Karpas-422 (cell line): ENCODE data around the gene FRZB. TPM values are rescaled to one million over a fixed set of nuclear protein-coding genes. Genes with fewer than 3 reads are reported as not detected.

Source experiments
- DNase-seq: peaks from one replicate; pipeline ENCODE4 v3.0.0-alpha.2; 2015
- H2AFZ ChIP-seq: fragments of 200-600 bp; sonication (generic); 2 replicates; pipeline ENCODE4 v1.6.1; 2014; ENCODE audit warnings: antibody characterized with exemption, low read length, mixed read lengths
- H3K27ac ChIP-seq: fragments of 200-600 bp; sonication (generic); 2 replicates; pipeline ENCODE4 v1.5.1; 2014; ENCODE audit warnings: mild to moderate bottlenecking, low read length, moderate library complexity
- H3K27me3 ChIP-seq: fragments of 200-600 bp; sonication (generic); 2 replicates; pipeline ENCODE4 v1.6.1; 2014; ENCODE audit warnings: low read length, mixed read lengths
- H3K36me3 ChIP-seq: fragments of 200-600 bp; sonication (generic); 2 replicates; pipeline ENCODE4 v1.6.1; 2014; ENCODE audit warnings: low read length, mixed read lengths; ENCODE audit not compliant: insufficient read depth
- H3K4me1 ChIP-seq: fragments of 200-600 bp; sonication (generic); 2 replicates; pipeline ENCODE4 v1.6.1; 2014; ENCODE audit warnings: mild to moderate bottlenecking, low read length, mixed read lengths
- H3K4me2 ChIP-seq: fragments of 200-600 bp; sonication (generic); 2 replicates; pipeline ENCODE4 v1.6.1; 2014; ENCODE audit warnings: low read length, low read depth, mild to moderate bottlenecking; ENCODE audit not compliant: poor library complexity, severe bottlenecking
- H3K4me3 ChIP-seq: fragments of 200-600 bp; sonication (generic); 2 replicates; pipeline ENCODE4 v1.5.1; 2014; ENCODE audit warnings: mild to moderate bottlenecking, antibody characterized with exemption, low read length, mixed read lengths
- H3K79me2 ChIP-seq: fragments of 200-600 bp; sonication (generic); 2 replicates; pipeline ENCODE4 v1.6.1; 2014; ENCODE audit warnings: mild to moderate bottlenecking, low read length, mixed read lengths
- H3K9ac ChIP-seq: fragments of 200-600 bp; sonication (generic); 2 replicates; pipeline ENCODE4 v1.6.0; 2014; ENCODE audit warnings: low read length
- H3K9me2 ChIP-seq: fragments of 200-600 bp; sonication (generic), shearing (Covaris generic); replicated peaks from 2 replicates; pipeline ENCODE4 v1.6.0; 2014; ENCODE audit warnings: mild to moderate bottlenecking, low read length, moderate library complexity; ENCODE audit not compliant: insufficient read depth
- H3K9me3 ChIP-seq: fragments of 300-700, 200-600 bp; sonication (generic); 2 replicates; pipeline ENCODE4 v1.6.1; 2014; ENCODE audit warnings: low read length, mixed read lengths
- H4K20me1 ChIP-seq: fragments of 200-600 bp; sonication (generic); 2 replicates; pipeline ENCODE4 v1.6.1; 2014; ENCODE audit warnings: mild to moderate bottlenecking, antibody characterized with exemption, low read length, low read depth; ENCODE audit not compliant: insufficient read depth
- small RNA-seq: library from RNA; depleted of rRNA; stranded (forward); fragments of <200 nt; gene quantifications from one replicate; pipeline ENCODE3, GENCODE V24; 2014
- total RNA-seq: library from RNA; depleted of rRNA; stranded (reverse); fragments of >200 nt; shearing (Covaris generic); gene quantifications from 2 replicates; pipeline ENCODE4 v1.2.3, GENCODE V29; 2014; ENCODE audit warnings: low replicate concordance; rRNA removed

Gene FRZB
- total RNA-seq, 1 experiment from 2014 or later, result not detected

GRCh38 chr2:182798736-182799135 is 67.7 kb downstream of the FRZB start:
- no peaks in the 10 kb centered on the region for H4K20me1 ChIP-seq
- H3K4me3 ChIP-seq, result no peak overlapping the region
- H3K9ac ChIP-seq, result no peak overlapping the region
- no peak overlapping the region for H2AFZ ChIP-seq
- H3K27me3 ChIP-seq, result 0 out of 2 replicates have a peak, but pooled peaks cover 2% of the 10 kb centered on the region
- no peaks in the 10 kb centered on the region for H3K9me3 ChIP-seq
- no peaks in the 10 kb centered on the region for H3K9me2 ChIP-seq
- H3K4me1 ChIP-seq, result no peaks in the 10 kb centered on the region
- no peak for DNase-seq
- H3K36me3 ChIP-seq, result no peaks in the 10 kb centered on the region
- no peak overlapping the region for H3K27ac ChIP-seq
- no peak overlapping the region for H3K4me2 ChIP-seq
- no peaks in the 10 kb centered on the region for H3K79me2 ChIP-seq

GRCh38 chr2:182792441-182792840 is 74.0 kb downstream of the FRZB start:
- Histone ChIP-seq H3K4me2 (no peak overlapping the region), H3K79me2 (no peaks in the 10 kb centered on the region), H4K20me1 (no peaks in the 10 kb centered on the region), H3K9me2 (no peaks in the 10 kb centered on the region), H3K4me1 (no peaks in the 10 kb centered on the region), H3K9me3 (no peaks in the 10 kb centered on the region), H2AFZ (no peak overlapping the region), H3K4me3 (no peak overlapping the region), H3K27me3 (no peaks in the 10 kb centered on the region), H3K36me3 (no peaks in the 10 kb centered on the region), H3K27ac (no peak overlapping the region), H3K9ac (no peak overlapping the region)
- DNase-seq, result no peak

GRCh38 chr2:182784777-182785176 is 81.7 kb downstream of the FRZB start:
- peaks cover 9% of the 10 kb centered on the region for H3K36me3 ChIP-seq
- H3K27ac ChIP-seq, result no peak overlapping the region
- H4K20me1 ChIP-seq, result 0 out of 2 replicates have a peak, but pooled peaks cover 4% of the 10 kb centered on the region
- no peak overlapping the region for H3K9ac ChIP-seq
- no peaks in the 10 kb centered on the region for H3K9me2 ChIP-seq
- no peaks in the 10 kb centered on the region for H3K4me1 ChIP-seq
- DNase-seq, result peak; percentile 57
- H3K27me3 ChIP-seq, result no peaks in the 10 kb centered on the region
- H3K4me3 ChIP-seq, result no peak overlapping the region
- H3K4me2 ChIP-seq, result no peak overlapping the region
- no peak overlapping the region for H2AFZ ChIP-seq
- H3K79me2 ChIP-seq, result no peaks in the 10 kb centered on the region
- H3K9me3 ChIP-seq, result no peaks in the 10 kb centered on the region

GRCh38 chr2:182784058-182784706 is 82.3 kb downstream of the FRZB start:
- no peak for DNase-seq
- no peak overlapping the region for H3K9ac ChIP-seq
- 0 out of 2 replicates have a peak, but pooled peaks cover 4% of the 10 kb centered on the region for H4K20me1 ChIP-seq
- no peaks in the 10 kb centered on the region for H3K4me1 ChIP-seq
- H2AFZ ChIP-seq, result no peak overlapping the region
- H3K4me2 ChIP-seq, result no peak overlapping the region
- no peaks in the 10 kb centered on the region for H3K9me3 ChIP-seq
- no peak overlapping the region for H3K4me3 ChIP-seq
- no peaks in the 10 kb centered on the region for H3K79me2 ChIP-seq
- no peaks in the 10 kb centered on the region for H3K27me3 ChIP-seq
- H3K9me2 ChIP-seq, result no peaks in the 10 kb centered on the region
- no peak overlapping the region for H3K27ac ChIP-seq
- H3K36me3 ChIP-seq, result peaks cover 14% of the 10 kb centered on the region

Small RNAs within 50 kb of the gene (small RNA-seq; reads per million reads assigned to genes)
- gene RF00019, result not detected
- gene RNU6-1122P, result not detected

Other genes with a start within 250 kb of the FRZB start
- 187 and 199 TPM in 2 replicates for gene DNAJC10, start 150.4 kb downstream of the FRZB start, total RNA-seq
- gene NCKAP1, start 171.8 kb upstream of the FRZB start, total RNA-seq, result not detected in 2 replicates
- gene DUSP19, start 212.1 kb upstream of the FRZB start, total RNA-seq, result 0.04 and 0.26 TPM in 2 replicates